NCI-H524 (cell line): ENCODE data around the gene SH2D2A.

ENCODE experiments used
- DNase-seq, 2 experiments: peaks; one replicate each; lab custom pipeline; 2025; lab: John Stamatoyannopoulos, UW

SH2D2A gene

GRCh38 chr1:156803086-156803851 is 13.4 kb downstream of the SH2D2A start:
- no peak for DNase-seq

GRCh38 chr1:156802421-156802935 is 14.2 kb downstream of the SH2D2A start:
- no peak for DNase-seq

- peak; percentile 24 to 50 for DNase-seq
Observed at GRCh38 chr1:156801409-156802121, 15.1 kb downstream of the SH2D2A start.

GRCh38 chr1:156797212-156797871 is 19.3 kb downstream of the SH2D2A start:
- DNase-seq: peak; percentile 16 to 69

- no peak for DNase-seq
Observed at GRCh38 chr1:156796340-156797097, 20.1 kb downstream of the SH2D2A start.

GRCh38 chr1:156795787-156796186 is 20.9 kb downstream of the SH2D2A start:
- no peak for DNase-seq

GRCh38 chr1:156795374-156795733 is 21.3 kb downstream of the SH2D2A start:
- DNase-seq: no peak

- DNase-seq: no peak
Observed at GRCh38 chr1:156794506-156795373, 21.9 kb downstream of the SH2D2A start.

- DNase-seq: no peak
Observed at GRCh38 chr1:156789621-156790318, 26.9 kb downstream of the SH2D2A start.

- DNase-seq: no peak
Observed at GRCh38 chr1:156788136-156788535, 28.5 kb downstream of the SH2D2A start.

GRCh38 chr1:156786640-156787039 is 30.0 kb downstream of the SH2D2A start:
- DNase-seq: no peak

GRCh38 chr1:156785458-156785857 is 31.2 kb downstream of the SH2D2A start:
- DNase-seq: no peak

GRCh38 chr1:156781585-156782186 is 35.0 kb downstream of the SH2D2A start:
- DNase-seq: no peak

GRCh38 chr1:156777573-156777972 is 39.1 kb downstream of the SH2D2A start:
- no peak for DNase-seq

- DNase-seq: no peak
Observed at GRCh38 chr1:156776942-156777341, 39.7 kb downstream of the SH2D2A start.

GRCh38 chr1:156775799-156776198 is 40.8 kb downstream of the SH2D2A start:
- no peak for DNase-seq

- no peak for DNase-seq
Observed at GRCh38 chr1:156773607-156774006, 43.0 kb downstream of the SH2D2A start.

GRCh38 chr1:156772728-156773497 is 43.7 kb downstream of the SH2D2A start:
- DNase-seq: no peak

- DNase-seq: no peak
Observed at GRCh38 chr1:156772222-156772621, 44.4 kb downstream of the SH2D2A start.
